H1 (cell line): ENCODE data around the gene ZBP1. TPM values are rescaled to one million over a fixed set of nuclear protein-coding genes. Genes with fewer than 3 reads are reported as not detected.

Source experiments
- CTCF ChIA-PET: fragments of 300-600 bp; sonication (Branson Sonifier 250); formaldehyde crosslinking; loops from one replicate; lab custom pipeline; 2021; ENCODE audit not compliant: partially characterized antibody; lab: Charles Lee
- POLR2A ChIA-PET: fragments of 300-600 bp; sonication (Branson Sonifier 250); formaldehyde crosslinking; loops from one replicate; lab custom pipeline; 2021; ENCODE audit warnings: inconsistent platforms; ENCODE audit not compliant: partially characterized antibody; lab: Charles Lee
- DNase-seq, 2 experiments: peaks; one replicate each; pipeline versions ENCODE4 v3.0.0 to v3.0.0-alpha.2; 2010 to 2022; ENCODE audit warnings: low spot score in 2 of 2, low read depth in 1 of 2, mixed read lengths in 1 of 2
- FAIRE-seq: peaks from 2 replicates; lab custom pipeline; 2011; peaks lifted over from hg19 to GRCh38; lab: Jason Lieb, UNC
- H2AFZ ChIP-seq: 2 replicates; pipeline ENCODE4 v1.8.1; 2012; ENCODE audit warnings: low read length, inconsistent platforms
- H2AK5ac ChIP-seq: 2 replicates; pipeline ENCODE4 v1.6.1; 2013; ENCODE audit warnings: low read depth, low read length
- H2BK120ac ChIP-seq: replicated peaks from 2 replicates; pipeline ENCODE3; 2013; ENCODE audit warnings: low read depth, low read length, inconsistent platforms
- H2BK12ac ChIP-seq: 2 replicates; pipeline ENCODE4 v1.6.1; 2013; ENCODE audit warnings: low read depth, low read length
- H2BK15ac ChIP-seq: 2 replicates; pipeline ENCODE4 v1.6.1; 2013; ENCODE audit warnings: low read length
- H2BK20ac ChIP-seq: 2 replicates; pipeline ENCODE4 v1.6.1; 2013; ENCODE audit warnings: low read length
- H2BK5ac ChIP-seq: 2 replicates; pipeline ENCODE4 v1.6.1; 2013; ENCODE audit warnings: low read depth, low read length
- H3K14ac ChIP-seq: 2 replicates; pipeline ENCODE4 v1.6.1; 2013; ENCODE audit warnings: inconsistent platforms; ENCODE audit not compliant: insufficient read length
- H3K18ac ChIP-seq: 2 replicates; pipeline ENCODE4 v1.6.1; 2013; ENCODE audit warnings: low read length; ENCODE audit errors: extremely low read depth
- H3K23ac ChIP-seq: 2 replicates; pipeline ENCODE4 v1.6.1; 2013; ENCODE audit warnings: inconsistent platforms; ENCODE audit not compliant: insufficient read length
- H3K23me2 ChIP-seq: 2 replicates; pipeline ENCODE4 v1.6.1; 2013; ENCODE audit warnings: low read depth, low read length
- H3K27ac ChIP-seq: 2 replicates; pipeline ENCODE4 v1.6.1; 2011; ENCODE audit warnings: low read depth, low read length, inconsistent platforms
- H3K27me3 ChIP-seq, 4 experiments: replicated peaks in 1 of 4; 1 replicate in 1 of 4; 2 replicates in 3 of 4; pipeline versions ENCODE4 v1.6.1 to v1.8.1; 2011 to 2013; ENCODE audit warnings: low read length in 3 of 4, mild to moderate bottlenecking in 3 of 4, inconsistent platforms in 2 of 4, mixed read lengths in 2 of 4, moderate library complexity in 1 of 4; ENCODE audit not compliant: control insufficient read depth in 3 of 4, insufficient read depth in 3 of 4; ENCODE audit errors: extremely low read depth in 1 of 4
- H3K36me3 ChIP-seq, 4 experiments: 2 replicates each; pipeline versions ENCODE4 v1.6.1 to v1.8.1; 2011 to 2013; ENCODE audit warnings: mild to moderate bottlenecking in 4 of 4, low read length in 3 of 4, moderate library complexity in 2 of 4, control low read depth in 1 of 4, inconsistent platforms in 1 of 4; ENCODE audit not compliant: insufficient read depth in 4 of 4, control insufficient read depth in 2 of 4
- H3K4ac ChIP-seq: replicated peaks from 2 replicates; pipeline ENCODE3; 2013; ENCODE audit warnings: low read length, low read depth, mixed read lengths, inconsistent platforms; ENCODE audit not compliant: insufficient read length
- H3K4me1 ChIP-seq, 4 experiments: replicated peaks in 1 of 4; 1 replicate in 1 of 4; 2 replicates in 3 of 4; pipeline versions ENCODE4 v1.6.1 to v1.8.1; 2011 to 2013; ENCODE audit warnings: low read length in 3 of 4, inconsistent platforms in 2 of 4, mixed read lengths in 1 of 4; ENCODE audit not compliant: insufficient read depth in 4 of 4, control insufficient read depth in 3 of 4
- H3K4me2 ChIP-seq, 2 experiments: 2 replicates each; pipeline versions ENCODE4 v1.6.1 to v1.8.1; 2011 to 2013; ENCODE audit warnings: low read depth in 2 of 2, low read length in 2 of 2, control low read depth in 1 of 2, inconsistent platforms in 1 of 2, mild to moderate bottlenecking in 1 of 2; ENCODE audit not compliant: insufficient read depth in 1 of 2
- H3K4me3 ChIP-seq, 4 experiments: fragments of 200-600, 300-600 bp in 1 of 4; sonication (generic), shearing (Covaris generic), sonication (Bioruptor Twin) in 1 of 4; 2 replicates each; pipeline versions ENCODE4 v1.5.1 to v1.8.1; 2011 to 2016; ENCODE audit warnings: low read length in 4 of 4, low read depth in 3 of 4, control low read depth in 2 of 4, inconsistent platforms in 2 of 4, mild to moderate bottlenecking in 2 of 4, mixed read lengths in 1 of 4, moderate library complexity in 1 of 4; ENCODE audit not compliant: insufficient read depth in 2 of 4; ENCODE audit errors: extremely low read depth in 1 of 4
- H3K56ac ChIP-seq: replicated peaks from 2 replicates; pipeline ENCODE3; 2013; ENCODE audit warnings: low read depth, mild to moderate bottlenecking, mixed read lengths, low read length, inconsistent platforms; ENCODE audit not compliant: insufficient read length
- H3K79me1 ChIP-seq: 2 replicates; pipeline ENCODE4 v1.6.1; 2013; ENCODE audit warnings: low read depth, low read length, control low read depth
- H3K79me2 ChIP-seq, 2 experiments: 2 replicates each; pipeline versions ENCODE4 v1.6.1 to v1.8.1; 2012 to 2013; ENCODE audit warnings: low read length in 2 of 2, mild to moderate bottlenecking in 2 of 2, inconsistent platforms in 1 of 2; ENCODE audit not compliant: insufficient read depth in 2 of 2, control insufficient read depth in 1 of 2
- H3K9ac ChIP-seq, 4 experiments: replicated peaks in 1 of 4; 1 replicate in 1 of 4; 2 replicates in 3 of 4; pipeline versions ENCODE4 v1.6.1 to v1.8.1; 2011 to 2013; ENCODE audit warnings: low read depth in 3 of 4, low read length in 3 of 4, control low read depth in 2 of 4, mild to moderate bottlenecking in 2 of 4, moderate library complexity in 2 of 4, inconsistent platforms in 1 of 4; ENCODE audit errors: extremely low read depth in 1 of 4
- H3K9me3 ChIP-seq, 2 experiments: 2 replicates each; pipeline versions ENCODE4 v1.6.1 to v1.8.1; 2012 to 2013; ENCODE audit warnings: mild to moderate bottlenecking in 2 of 2, moderate library complexity in 2 of 2, control low read depth in 1 of 2, inconsistent platforms in 1 of 2, low read depth in 1 of 2, low read length in 1 of 2, mixed read lengths in 1 of 2; ENCODE audit not compliant: insufficient read depth in 2 of 2
- H4K20me1 ChIP-seq, 2 experiments: replicated peaks in 1 of 2; 2 replicates each; pipeline versions ENCODE3 to v1.8.1; 2011 to 2013; ENCODE audit warnings: inconsistent platforms in 2 of 2, low read length in 2 of 2, mild to moderate bottlenecking in 1 of 2; ENCODE audit not compliant: insufficient read depth in 2 of 2, control insufficient read depth in 1 of 2
- H4K5ac ChIP-seq: 2 replicates; pipeline ENCODE4 v1.6.1; 2013; ENCODE audit warnings: low read length, low read depth, mixed read lengths, inconsistent platforms; ENCODE audit not compliant: insufficient read length
- H4K8ac ChIP-seq: 2 replicates; pipeline ENCODE4 v1.8.0; 2013; ENCODE audit warnings: mild to moderate bottlenecking, moderate library complexity, low read length, inconsistent platforms; ENCODE audit not compliant: insufficient read depth; ENCODE audit errors: extremely low read depth
- H4K91ac ChIP-seq: replicated peaks from 2 replicates; pipeline ENCODE3; 2013; ENCODE audit warnings: low read length, mixed read lengths, inconsistent platforms; ENCODE audit not compliant: insufficient read length
- CBX8 ChIP-seq: fragments of 300-800, 300-1000 bp; sonication (generic); IDR thresholded peaks from 2 replicates; pipeline ENCODE4 v1.7.1; 2016; ENCODE audit warnings: low read depth, low read length, borderline replicate concordance
- PHF8 ChIP-seq: fragments of 200-600 bp; sonication (generic); conservative IDR thresholded peaks from 2 replicates; pipeline ENCODE4 v1.7.1; 2012; ENCODE audit warnings: low read depth, mild to moderate bottlenecking, inconsistent platforms, low read length, moderate library complexity
- RXRA ChIP-seq: IDR thresholded peaks from 2 replicates; pipeline ENCODE4 v1.6.1; 2011; ENCODE audit warnings: low read depth, mild to moderate bottlenecking, low read length, moderate library complexity; ENCODE audit not compliant: insufficient read depth
- SIRT6 ChIP-seq: IDR thresholded peaks from one replicate; pipeline ENCODE4 v1.7.1; 2012; ENCODE audit warnings: low read length, inconsistent platforms
- SIX5 ChIP-seq: IDR thresholded peaks from 2 replicates; pipeline ENCODE4 v1.6.1; 2011; ENCODE audit warnings: mild to moderate bottlenecking, low read depth, low read length
- WGBS, 2 experiments: shearing (Covaris generic) in 1 of 2; methylation state at CpG; one replicate each; pipeline versions ENCODE4 v1.1.6 to v1.1.7; 2013 to 2015; ENCODE audit warnings: low lambda C conversion rate in 2 of 2, mixed read lengths in 2 of 2, inconsistent platforms in 1 of 2, low coverage in 1 of 2, missing lambda C conversion rate in 1 of 2; ENCODE audit not compliant: insufficient replicate concordance in 2 of 2, insufficient coverage in 1 of 2, insufficient read length in 1 of 2; ENCODE audit errors: extremely low coverage in 1 of 2, missing lambda C conversion rate in 1 of 2; 5-methylcytosine and 5-hydroxymethylcytosine counted together
- polyA plus RNA-seq, 7 experiments: library from polyadenylated mRNA; depleted of rRNA in 3 of 7; stranded (reverse) in 5 of 7; unstranded in 2 of 7; fragments of >200 nt in 5 of 7; fragments of 200-250 nt in 2 of 7; gene quantifications; 1 replicate in 5 of 7; 2 replicates in 1 of 7; 4 replicates in 1 of 7; pipeline versions ENCODE4 v1.2.1 to v1.2.3, GENCODE V29; 2011 to 2013; ENCODE audit warnings: missing spikeins in 2 of 7, mixed read lengths in 2 of 7
- total RNA-seq: library from RNA; stranded (reverse); fragmentation: NEBNext Ultra II Directional; extraction: Animal tissue kit (Norgen Biotek cat#: 25700); gene quantifications from 2 replicates; pipeline ENCODE4 v1.2.1, GENCODE V29; 2021

ZBP1 gene
- total and polyA plus RNA-seq, 2 of the 8 experiments (the other 6 are each of a cell fraction or from before 2014, with no cell fraction given), result not detected

GRCh38 chr20:57660922-57661745 is 40.9 kb upstream of the ZBP1 start:
- ChIA-PET POLR2A (no interaction called here), CTCF (no interaction called here)
- peaks cover 0 to 33% of the 10 kb centered on the region in 2 experiments; a peak in 3 of 4 replicates for H3K79me2 ChIP-seq

More at GRCh38 chr20:57660922-57661745, 40.9 kb upstream of the ZBP1 start:
- no peak for TF ChIP-seq SIX5
- TF ChIP-seq CBX8, result no peak
- no peak for TF ChIP-seq RXRA
- TF ChIP-seq PHF8, result no peak
- no peak for TF ChIP-seq SIRT6
- TF ChIP-seq, all 59 proteins: peak for 0
- H2BK20ac ChIP-seq, result no peak overlapping the region
- H2BK12ac ChIP-seq, result 0 out of 2 replicates have a peak overlapping the region, but pooled peaks have one; percentile 68
- H3K56ac ChIP-seq, result no peak overlapping the region
- H3K4me3 ChIP-seq, result no peak overlapping the region
- no peak overlapping the region for H2AFZ ChIP-seq
- H4K5ac ChIP-seq, result no peak overlapping the region
- H2AK5ac ChIP-seq, result no peak overlapping the region; the same call in 1 of the 2 replicates
- H3K4ac ChIP-seq, result no peak overlapping the region
- H3K14ac ChIP-seq, result no peak overlapping the region
- WGBS, 2 experiments, result 97% methylated on average over 26 of the region's 31 CpGs; no CpG with 5 or more reads in 1 of the 2 experiments
- no peaks in the 10 kb centered on the region for H3K9me3 ChIP-seq
- DNase-seq, result peak in 1 of 2 experiments; percentile 42
- H3K36me3 ChIP-seq, result peaks cover 0 to 5% (median 2%) of the 10 kb centered on the region in 4 experiments; a peak in 3 of 8 replicates
- H4K20me1 ChIP-seq, result peaks cover 2 to 24% of the 10 kb centered on the region in 2 experiments
- no peak overlapping the region for H4K8ac ChIP-seq
- no peaks in the 10 kb centered on the region for H3K27me3 ChIP-seq
- H3K79me1 ChIP-seq, result peaks cover 16% of the 10 kb centered on the region
- H3K18ac ChIP-seq, result no peak overlapping the region
- no peak for FAIRE-seq
- H2BK5ac ChIP-seq, result peak overlapping the region; percentile 60; the same call in 1 of the 2 replicates
- no peak overlapping the region for H3K23ac ChIP-seq
- H3K4me1 ChIP-seq, result peaks cover 0 to 14% (median under 1%) of the 10 kb centered on the region in 4 experiments; a peak in 5 of 7 replicates
- no peak overlapping the region for H3K4me2 ChIP-seq
- H3K23me2 ChIP-seq, result peaks cover 8% of the 10 kb centered on the region; the same call in 1 of the 2 replicates
- H2BK120ac ChIP-seq, result no peak overlapping the region
- H3K27ac ChIP-seq, result no peak overlapping the region
- H3K9ac ChIP-seq, result no peak overlapping the region; a peak in 1 of 7 replicates
- no peak overlapping the region for H2BK15ac ChIP-seq
- H4K91ac ChIP-seq, result no peak overlapping the region
